VCaP (cell line): Measurements from ENCODE around the gene CRISPLD2.

Experiments
- H3K27ac ChIP-seq: fragments of 450-650 bp; 2 replicates; pipeline ENCODE4 v1.5.1; 2017
- TF ChIP-seq, protein P1 (sequence below): fragments of 450-650 bp; conservative IDR thresholded peaks from 2 replicates; pipeline ENCODE4 v1.5.1; 2017; ENCODE audit warnings: mild to moderate bottlenecking, moderate library complexity

Gene CRISPLD2

DNA sequence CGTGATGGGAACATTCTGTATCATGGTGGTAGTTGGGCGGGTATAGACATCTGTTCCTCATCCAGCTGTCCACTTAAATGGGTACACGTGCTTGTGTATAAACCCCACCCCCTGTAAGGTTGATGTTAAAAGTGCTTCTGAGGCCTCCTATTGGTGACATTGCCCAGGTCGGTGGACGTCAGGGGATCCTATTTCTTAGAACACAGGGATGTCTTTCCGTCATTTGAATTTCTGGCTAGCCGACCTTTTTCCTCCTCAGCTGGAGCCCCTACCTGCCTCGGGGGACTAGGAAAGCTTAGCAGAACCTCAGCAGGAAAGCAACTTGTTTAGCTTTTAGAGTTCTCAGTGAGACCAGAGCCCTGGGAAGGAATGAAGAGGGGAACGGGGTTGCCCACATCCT is 16.6 kb upstream of the CRISPLD2 start:
- TF ChIP-seq, protein P1, sequence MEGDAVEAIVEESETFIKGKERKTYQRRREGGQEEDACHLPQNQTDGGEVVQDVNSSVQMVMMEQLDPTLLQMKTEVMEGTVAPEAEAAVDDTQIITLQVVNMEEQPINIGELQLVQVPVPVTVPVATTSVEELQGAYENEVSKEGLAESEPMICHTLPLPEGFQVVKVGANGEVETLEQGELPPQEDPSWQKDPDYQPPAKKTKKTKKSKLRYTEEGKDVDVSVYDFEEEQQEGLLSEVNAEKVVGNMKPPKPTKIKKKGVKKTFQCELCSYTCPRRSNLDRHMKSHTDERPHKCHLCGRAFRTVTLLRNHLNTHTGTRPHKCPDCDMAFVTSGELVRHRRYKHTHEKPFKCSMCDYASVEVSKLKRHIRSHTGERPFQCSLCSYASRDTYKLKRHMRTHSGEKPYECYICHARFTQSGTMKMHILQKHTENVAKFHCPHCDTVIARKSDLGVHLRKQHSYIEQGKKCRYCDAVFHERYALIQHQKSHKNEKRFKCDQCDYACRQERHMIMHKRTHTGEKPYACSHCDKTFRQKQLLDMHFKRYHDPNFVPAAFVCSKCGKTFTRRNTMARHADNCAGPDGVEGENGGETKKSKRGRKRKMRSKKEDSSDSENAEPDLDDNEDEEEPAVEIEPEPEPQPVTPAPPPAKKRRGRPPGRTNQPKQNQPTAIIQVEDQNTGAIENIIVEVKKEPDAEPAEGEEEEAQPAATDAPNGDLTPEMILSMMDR, result no peak
- no peak overlapping the region for H3K27ac ChIP-seq

DNA sequence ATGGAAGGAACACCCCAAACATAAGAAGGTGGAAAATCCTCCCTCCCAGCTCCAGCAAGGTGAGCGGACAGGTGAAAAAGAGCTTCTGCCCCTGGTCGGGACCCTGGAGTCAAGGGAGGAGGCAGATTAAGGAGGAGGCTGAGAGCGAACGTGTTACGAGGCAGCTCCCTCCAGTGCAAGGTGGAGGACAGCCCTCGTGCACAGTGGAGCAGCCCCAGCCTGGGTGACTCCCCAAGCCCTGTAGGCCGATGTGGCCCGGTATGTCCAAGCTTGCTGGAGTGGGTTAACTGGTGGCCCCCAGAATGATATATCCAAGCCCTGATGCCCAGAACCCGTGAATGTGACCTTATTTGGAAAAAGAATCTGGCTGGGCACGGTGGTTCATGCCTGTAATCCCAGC is 15.5 kb upstream of the CRISPLD2 start:
- no peak overlapping the region for H3K27ac ChIP-seq
- TF ChIP-seq, protein P1, result no peak

DNA sequence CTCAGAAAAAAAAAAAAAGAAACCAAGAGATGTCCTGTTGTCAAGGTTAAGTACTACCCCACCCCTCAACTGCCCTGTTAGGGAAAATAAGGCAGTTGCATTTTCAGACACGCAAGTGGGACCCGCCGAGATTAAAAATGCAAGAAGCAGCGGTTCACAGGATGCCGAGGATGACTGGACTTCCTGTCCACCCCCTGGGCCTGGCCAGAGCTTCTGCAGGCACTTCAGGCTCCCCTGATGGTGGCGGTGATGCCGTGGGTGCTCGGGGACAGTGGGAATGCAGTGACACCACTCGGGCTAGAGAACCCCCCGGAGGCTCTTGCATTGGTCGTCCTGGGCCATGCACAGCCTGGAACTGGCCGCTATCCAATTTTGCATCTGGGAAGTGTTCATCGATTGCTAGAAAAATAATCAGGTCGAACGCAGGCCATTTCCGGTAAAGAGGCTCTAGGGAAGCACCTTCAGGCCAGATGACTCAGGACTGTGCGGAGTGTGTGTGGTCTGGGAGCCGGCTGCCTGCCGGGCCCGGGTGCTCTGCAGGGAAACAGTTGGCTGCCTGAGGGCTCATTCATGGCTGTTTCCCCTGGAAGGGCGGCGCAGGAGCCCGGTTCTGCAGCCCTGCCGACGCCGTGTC is 13.4 kb upstream of the CRISPLD2 start:
- no peak overlapping the region for H3K27ac ChIP-seq
- TF ChIP-seq, protein P1, result no peak

DNA sequence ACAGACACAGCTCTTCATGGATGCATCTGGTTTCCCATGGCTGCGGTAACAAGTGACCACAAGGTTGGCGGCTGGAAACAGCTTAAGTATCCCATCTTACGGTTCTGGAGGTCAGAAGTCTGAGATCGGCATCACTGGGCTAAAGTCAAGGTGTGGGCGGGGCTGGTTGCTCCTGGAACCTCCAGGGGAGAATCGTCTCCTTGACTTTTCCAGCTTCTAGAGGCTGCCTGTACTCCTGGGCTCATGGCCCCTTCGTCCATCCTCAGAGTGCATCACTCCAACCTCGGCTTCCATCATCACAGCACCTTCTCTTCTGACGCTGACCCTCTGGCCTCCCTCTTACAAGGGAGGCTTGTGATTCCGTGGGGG is 12.9 kb upstream of the CRISPLD2 start:
- TF ChIP-seq, protein P1, result no peak
- no peak overlapping the region for H3K27ac ChIP-seq

DNA sequence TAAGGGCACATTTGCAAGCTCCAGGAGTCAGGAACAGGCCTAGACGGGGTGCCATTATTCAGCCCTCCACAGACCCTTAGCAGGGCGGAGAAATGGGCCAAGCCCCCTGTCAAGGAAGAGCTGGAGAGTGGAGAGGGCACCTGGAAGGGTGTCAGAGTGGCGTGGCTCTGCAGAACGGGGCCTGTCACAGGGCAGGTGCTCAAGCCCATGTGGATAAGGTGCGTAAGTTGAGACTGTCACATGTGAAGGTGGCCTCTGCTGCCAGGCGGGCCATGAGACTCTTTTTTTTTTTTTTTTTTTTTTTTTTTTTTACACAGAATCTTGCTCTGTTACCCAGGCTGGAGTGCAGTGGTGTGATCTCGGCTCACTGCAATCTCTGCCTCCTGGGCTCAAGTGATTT is 12.0 kb upstream of the CRISPLD2 start:
- TF ChIP-seq, protein P1, result no peak
- no peak overlapping the region for H3K27ac ChIP-seq

DNA sequence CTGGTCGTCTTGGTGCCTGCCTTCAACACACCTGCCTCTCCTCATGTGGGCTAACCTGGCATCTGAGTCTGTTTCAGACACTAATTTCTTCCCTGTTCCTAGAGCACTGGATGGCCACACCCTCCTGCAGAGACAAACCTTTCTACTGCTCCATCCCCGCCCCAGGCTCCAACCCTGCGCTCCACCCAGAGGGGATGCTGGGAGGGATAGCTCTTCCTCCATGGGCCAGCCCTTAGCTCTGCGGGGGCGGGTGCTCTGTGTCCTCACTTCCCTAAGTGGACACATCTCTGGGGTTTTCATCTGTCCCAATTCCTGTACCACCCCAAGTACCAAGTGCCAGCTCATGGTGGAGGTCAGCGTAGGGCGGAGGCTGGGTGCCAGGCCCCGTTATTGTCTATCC is 11.0 kb upstream of the CRISPLD2 start:
- no peak overlapping the region for H3K27ac ChIP-seq
- TF ChIP-seq, protein P1, result no peak

DNA sequence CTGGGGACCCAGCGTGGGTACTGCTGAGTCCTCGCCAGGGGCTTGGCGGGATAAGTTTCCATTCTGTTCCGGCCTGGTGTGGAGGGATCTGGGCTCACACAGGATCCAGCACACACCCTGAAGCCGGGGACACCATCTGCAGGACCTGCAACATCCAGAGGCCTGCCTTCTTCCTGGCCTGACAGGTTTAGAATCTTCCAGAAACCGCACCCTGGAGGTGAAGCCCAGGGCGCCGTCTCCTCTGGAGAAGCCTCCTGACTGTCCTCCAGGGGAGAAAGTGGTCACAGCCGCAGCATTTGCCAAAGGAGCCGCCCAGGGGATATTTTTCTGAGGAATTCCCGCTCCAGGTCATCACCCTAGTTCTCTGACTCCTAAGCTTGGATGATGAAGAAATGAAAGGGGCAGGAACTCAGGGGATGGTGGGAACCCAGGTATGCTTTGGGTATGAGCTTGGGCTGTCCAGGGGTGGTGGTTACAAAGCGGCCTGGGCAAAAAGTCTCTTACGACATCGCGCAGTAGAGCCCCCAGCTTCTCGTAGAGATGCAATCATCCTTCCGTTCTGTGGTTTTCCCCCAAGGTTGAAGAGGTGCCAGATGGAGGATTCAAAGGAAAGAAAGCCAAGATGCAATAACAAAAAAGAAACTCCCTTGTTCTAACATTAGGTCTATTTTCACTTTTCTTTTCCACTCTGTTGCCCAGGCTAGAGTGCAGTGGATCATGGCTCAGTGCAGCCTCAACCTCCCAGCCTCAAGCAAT is 9.1 kb upstream of the CRISPLD2 start:
- H3K27ac ChIP-seq, result no peak overlapping the region

More for the DNA sequence above, 9.1 kb upstream of the CRISPLD2 start:
- TF ChIP-seq, protein P1, result no peak
